B cell (primary cell): ENCODE measurements around the gene HHATL. TPM values are rescaled to one million over a fixed set of nuclear protein-coding genes. Genes with fewer than 3 reads are reported as not detected.

Experiments used
- ATAC-seq: fragments of 200-7000 bp; cut with Tn5 transposase; one replicate; pipeline ENCODE4 v1.10.0; 2021; ENCODE audit warnings: low read depth, mild to moderate bottlenecking, moderate number of reproducible peaks, moderate library complexity
- CTCF ChIA-PET: fragments of 350-600 bp; sonication (Branson Sonifier 250); formaldehyde crosslinking; loops from one replicate; lab custom pipeline; 2021; ENCODE audit warnings: antibody characterized with exemption, inconsistent platforms; lab: Charles Lee
- POLR2A ChIA-PET: fragments of 350-600 bp; sonication (Branson Sonifier 250); formaldehyde crosslinking; loops from one replicate; lab custom pipeline; 2021; ENCODE audit warnings: antibody characterized with exemption; lab: Charles Lee
- DNase-seq: peaks from one replicate; pipeline ENCODE4 v3.0.0; 2013
- H2AFZ ChIP-seq: 2 replicates; pipeline ENCODE4 v1.6.1; 2012; ENCODE audit warnings: mild to moderate bottlenecking, low read depth, low read length; ENCODE audit not compliant: insufficient read depth, poor library complexity, severe bottlenecking
- H3K27ac ChIP-seq, 2 donors: 1 replicate in 1 of 2; 2 replicates in 1 of 2; pipeline ENCODE4 v1.5.1; 2012 to 2013; ENCODE audit warnings: low read length in 2 of 2, mild to moderate bottlenecking in 2 of 2, moderate library complexity in 1 of 2
- H3K27me3 ChIP-seq, 4 experiments: fragments of 200-600 bp in 1 of 4; sonication (generic) in 1 of 4; replicated peaks in 1 of 4; 1 replicate in 2 of 4; 2 replicates in 2 of 4; pipeline versions ENCODE4 v1.6.1 to v1.7.0; 2013 to 2016; ENCODE audit warnings: low read length in 3 of 4, mild to moderate bottlenecking in 2 of 4, mixed read lengths in 1 of 4, moderate library complexity in 1 of 4; ENCODE audit not compliant: insufficient read depth in 4 of 4, control insufficient read depth in 3 of 4; ENCODE audit errors: control extremely low read depth in 1 of 4
- H3K36me3 ChIP-seq, 2 experiments: replicated peaks in 1 of 2; 1 replicate in 1 of 2; 2 replicates in 1 of 2; pipeline versions ENCODE4 v1.6.1 to v1.7.1; 2013; ENCODE audit warnings: low read length in 1 of 2; ENCODE audit not compliant: insufficient read depth in 2 of 2, control insufficient read depth in 1 of 2; ENCODE audit errors: control extremely low read depth in 1 of 2, extremely low read depth in 1 of 2
- H3K4me1 ChIP-seq, 2 donors: fragments of 200-600 bp in 1 of 2; sonication (generic) in 1 of 2; 1 replicate in 1 of 2; 2 replicates in 1 of 2; pipeline versions ENCODE4 v1.5.1 to v1.6.1; 2013 to 2017; ENCODE audit warnings: low read length in 2 of 2; ENCODE audit not compliant: control insufficient read depth in 2 of 2, insufficient read depth in 2 of 2
- H3K4me2 ChIP-seq: replicated peaks from 2 replicates; pipeline ENCODE3; 2012; ENCODE audit warnings: mild to moderate bottlenecking, low read depth, low read length; ENCODE audit not compliant: poor library complexity, severe bottlenecking
- H3K4me3 ChIP-seq, 5 experiments: fragments of 200-600 bp in 1 of 5; sonication (generic) in 1 of 5; 1 replicate in 3 of 5; 2 replicates in 2 of 5; pipeline versions ENCODE4 v1.5.1 to v1.7.0; 2011 to 2016; ENCODE audit warnings: low read length in 4 of 5, mild to moderate bottlenecking in 4 of 5, low read depth in 2 of 5, control low read depth in 1 of 5, moderate library complexity in 1 of 5; ENCODE audit not compliant: insufficient read depth in 1 of 5; ENCODE audit errors: control extremely low read depth in 1 of 5, extremely low read depth in 1 of 5
- H3K79me2 ChIP-seq: fragments of 200-600 bp; sonication (generic); one replicate; pipeline ENCODE4 v1.6.0; 2016; ENCODE audit warnings: low read length; ENCODE audit not compliant: control insufficient read depth, insufficient read depth
- H3K9ac ChIP-seq: fragments of 200-600 bp; sonication (generic); 2 replicates; pipeline ENCODE4 v1.6.1; 2017; ENCODE audit warnings: mild to moderate bottlenecking, low read length, moderate library complexity
- H3K9me3 ChIP-seq, 3 donors: one replicate each; pipeline versions ENCODE4 v1.6.1 to v1.7.1; 2013; ENCODE audit warnings: low read length in 2 of 3; ENCODE audit not compliant: control insufficient read depth in 2 of 3, insufficient read depth in 1 of 3; ENCODE audit errors: control extremely low read depth in 1 of 3
- H4K20me1 ChIP-seq: 2 replicates; pipeline ENCODE4 v1.6.0; 2012; ENCODE audit warnings: mild to moderate bottlenecking, low read length; ENCODE audit not compliant: insufficient read depth, control insufficient read depth, poor library complexity, severe bottlenecking
- H3K27ac Mint-ChIP-seq: one replicate; pipeline ENCODE4 v1.8.0; 2021; ENCODE audit warnings: mixed read lengths
- H3K27me3 Mint-ChIP-seq: one replicate; pipeline ENCODE4 v1.8.0; 2021; ENCODE audit warnings: mixed read lengths
- H3K4me1 Mint-ChIP-seq: one replicate; pipeline ENCODE4 v1.8.0; 2021; ENCODE audit warnings: mixed read lengths
- H3K4me3 Mint-ChIP-seq: one replicate; pipeline ENCODE4 v1.8.0; 2021; ENCODE audit warnings: mixed read lengths
- H3K9me3 Mint-ChIP-seq: one replicate; pipeline ENCODE4 v1.8.0; 2022; ENCODE audit warnings: mixed read lengths; ENCODE audit not compliant: insufficient read depth
- EZH2 ChIP-seq: IDR thresholded peaks from 2 replicates; pipeline ENCODE4 v1.6.1; 2012; ENCODE audit warnings: borderline replicate concordance, low read depth, mild to moderate bottlenecking, moderate library complexity, low read length; ENCODE audit not compliant: insufficient read depth, poor library complexity, severe bottlenecking
- WGBS: methylation state at CpG from one replicate; pipeline ENCODE4 v1.1.5; 2013; ENCODE audit warnings: missing lambda C conversion rate; ENCODE audit not compliant: insufficient coverage; 5-methylcytosine and 5-hydroxymethylcytosine counted together
- intact Hi-C: fragments of 100-400 bp; cut with micrococcal nuclease; formaldehyde crosslinking; loops from one replicate; pipeline ENCODE4 v1.10.0; 2022
- polyA plus RNA-seq: library from polyadenylated mRNA; depleted of rRNA; stranded (reverse); fragments of >200 nt; gene quantifications from 2 replicates; pipeline ENCODE4 v1.2.3, GENCODE V29; 2012
- total RNA-seq, 2 donors: library from RNA; stranded (reverse); fragments of 120-200 nt in 1 of 2; gene quantifications; 1 replicate in 1 of 2; 2 replicates in 1 of 2; pipeline versions ENCODE4 v1.2.3 to v1.2.4, GENCODE V29; 2013 to 2022
- TF ChIP-seq, protein P1 (sequence below): fragments of 200-600 bp; IDR thresholded peaks from one replicate; pipeline ENCODE4 v1.8.0; 2022; ENCODE audit warnings: antibody characterized with exemption, mild to moderate bottlenecking

HHATL gene
- total and polyA plus RNA-seq, 2 donors (not counting 1 experiment from before 2014, with no cell fraction given) = not detected

DNA sequence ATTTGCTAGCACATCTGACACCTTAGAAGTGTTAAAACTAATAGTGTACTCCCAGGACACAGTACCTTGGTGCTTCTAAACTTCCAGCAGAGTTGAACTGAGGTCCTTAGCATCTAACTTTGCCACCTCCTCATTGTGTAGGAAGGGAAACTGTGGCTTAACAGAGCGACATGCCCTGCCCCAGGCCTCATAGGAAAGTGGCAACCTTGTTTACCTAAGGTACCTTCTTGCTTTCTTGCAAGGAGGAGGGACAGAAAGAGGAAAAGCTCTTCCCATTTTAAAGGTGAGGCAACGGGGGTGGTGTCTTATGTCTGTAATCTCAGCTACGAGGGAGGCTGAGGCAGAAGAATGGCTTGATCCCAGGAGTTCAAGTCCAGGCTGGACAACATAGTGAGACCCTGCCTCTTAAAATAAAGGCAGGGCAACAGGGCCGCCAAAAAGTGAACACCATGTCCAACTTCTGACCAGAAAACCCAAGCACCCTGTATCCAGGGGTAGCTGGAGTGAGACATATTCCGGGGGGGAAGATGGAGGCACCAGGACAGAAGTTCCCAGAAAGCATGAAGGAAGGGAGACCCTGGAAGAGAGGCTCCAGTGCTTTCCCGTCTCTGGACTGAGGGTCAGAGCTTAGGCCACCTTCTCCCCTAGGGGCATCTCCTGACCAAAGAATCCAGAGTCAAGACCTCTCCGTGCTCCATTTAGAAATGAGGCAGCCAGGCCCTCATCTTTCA lies 17.8 kb downstream of the HHATL start:
- Mint-ChIP-seq H3K27ac (no peak overlapping the region), H3K4me1 (peaks cover 2% of the 10 kb centered on the region), H3K4me3 (no peak overlapping the region), H3K27me3 (peaks cover 39% of the 10 kb centered on the region), H3K9me3 (no peaks in the 10 kb centered on the region)
- Histone ChIP-seq H3K4me2 (no peak overlapping the region), H3K9me3 (no peaks in the 10 kb centered on the region), H4K20me1 (no peaks in the 10 kb centered on the region), H2AFZ (no peak overlapping the region), H3K27me3 (peaks cover 0 to 27% (median 0%) of the 10 kb centered on the region in 4 experiments), H3K36me3 (no peaks in the 10 kb centered on the region), H3K27ac (no peak overlapping the region), H3K4me3 (no peak overlapping the region), H3K4me1 (no peaks in the 10 kb centered on the region), H3K9ac (no peak overlapping the region), H3K79me2 (no peaks in the 10 kb centered on the region)
- intact Hi-C loops = no loop called here
- no peak for DNase-seq
- 83% methylated on average over 7 of the region's 7 CpGs for WGBS
- CTCF ChIA-PET = no interaction called here
- POLR2A ChIA-PET = no interaction called here
- TF ChIP-seq, protein P1, sequence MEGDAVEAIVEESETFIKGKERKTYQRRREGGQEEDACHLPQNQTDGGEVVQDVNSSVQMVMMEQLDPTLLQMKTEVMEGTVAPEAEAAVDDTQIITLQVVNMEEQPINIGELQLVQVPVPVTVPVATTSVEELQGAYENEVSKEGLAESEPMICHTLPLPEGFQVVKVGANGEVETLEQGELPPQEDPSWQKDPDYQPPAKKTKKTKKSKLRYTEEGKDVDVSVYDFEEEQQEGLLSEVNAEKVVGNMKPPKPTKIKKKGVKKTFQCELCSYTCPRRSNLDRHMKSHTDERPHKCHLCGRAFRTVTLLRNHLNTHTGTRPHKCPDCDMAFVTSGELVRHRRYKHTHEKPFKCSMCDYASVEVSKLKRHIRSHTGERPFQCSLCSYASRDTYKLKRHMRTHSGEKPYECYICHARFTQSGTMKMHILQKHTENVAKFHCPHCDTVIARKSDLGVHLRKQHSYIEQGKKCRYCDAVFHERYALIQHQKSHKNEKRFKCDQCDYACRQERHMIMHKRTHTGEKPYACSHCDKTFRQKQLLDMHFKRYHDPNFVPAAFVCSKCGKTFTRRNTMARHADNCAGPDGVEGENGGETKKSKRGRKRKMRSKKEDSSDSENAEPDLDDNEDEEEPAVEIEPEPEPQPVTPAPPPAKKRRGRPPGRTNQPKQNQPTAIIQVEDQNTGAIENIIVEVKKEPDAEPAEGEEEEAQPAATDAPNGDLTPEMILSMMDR = no peak
- no peak for TF ChIP-seq EZH2
- ATAC-seq = no peak

DNA sequence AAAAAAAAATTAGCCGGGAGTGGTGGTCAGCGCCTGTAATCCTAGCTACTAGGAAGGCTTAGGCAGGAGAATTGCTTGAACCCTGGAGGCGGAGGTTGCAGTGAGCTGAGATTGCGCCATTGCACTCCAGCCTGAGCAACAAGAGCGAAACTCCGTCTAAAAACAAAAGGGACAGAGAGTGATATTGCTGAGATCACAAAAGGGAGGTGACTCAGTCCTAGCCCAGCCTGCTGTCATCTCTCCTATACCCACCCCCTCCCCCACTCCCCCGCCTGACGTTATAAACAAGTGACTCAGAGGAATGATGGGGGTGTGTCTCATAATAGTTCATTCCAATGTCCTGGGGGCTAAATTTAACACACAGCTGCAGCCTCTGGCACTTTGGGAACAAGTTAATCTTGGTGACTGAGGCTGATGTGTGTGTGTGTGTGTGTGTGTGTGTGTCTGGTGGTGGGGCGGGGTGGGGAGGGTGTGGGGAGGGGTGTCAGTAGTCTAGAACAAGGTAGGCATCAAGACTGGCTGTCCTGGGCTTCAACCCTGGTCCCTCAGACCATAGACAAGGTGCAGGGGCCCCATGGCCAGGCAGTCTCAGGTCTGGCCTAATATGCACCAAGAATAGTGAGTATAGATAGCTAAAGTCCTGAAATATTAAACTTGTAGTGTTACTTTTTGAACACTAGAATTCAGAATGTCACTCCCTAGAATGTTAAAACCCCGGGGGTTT lies 18.6 kb downstream of the HHATL start:
- Mint-ChIP-seq H3K4me1 (peaks cover 2% of the 10 kb centered on the region), H3K4me3 (no peak overlapping the region), H3K9me3 (no peaks in the 10 kb centered on the region), H3K27ac (no peak overlapping the region), H3K27me3 (peaks cover 42% of the 10 kb centered on the region)
- Histone ChIP-seq H3K4me2 (no peak overlapping the region), H4K20me1 (no peaks in the 10 kb centered on the region), H3K27ac (no peak overlapping the region), H3K4me1 (no peaks in the 10 kb centered on the region), H2AFZ (no peak overlapping the region), H3K9ac (no peak overlapping the region), H3K9me3 (peaks cover 0 to 3% (median 0%) of the 10 kb centered on the region in 3 donors), H3K79me2 (no peaks in the 10 kb centered on the region), H3K36me3 (no peaks in the 10 kb centered on the region), H3K27me3 (peaks cover 0 to 27% (median 0%) of the 10 kb centered on the region in 4 experiments), H3K4me3 (no peak overlapping the region)
- POLR2A ChIA-PET = no interaction called here
- 92% methylated on average over 4 of the region's 10 CpGs for WGBS
- CTCF ChIA-PET = no interaction called here
- intact Hi-C loops = no loop called here
- TF ChIP-seq, protein P1 = no peak
- no peak for TF ChIP-seq EZH2
- DNase-seq (no peak), ATAC-seq (no peak)
